ENCODE data around the gene PLTP.
A peak's percentile ranks its signal among the peaks of the same experiment; 100 is the strongest.

DNA sequence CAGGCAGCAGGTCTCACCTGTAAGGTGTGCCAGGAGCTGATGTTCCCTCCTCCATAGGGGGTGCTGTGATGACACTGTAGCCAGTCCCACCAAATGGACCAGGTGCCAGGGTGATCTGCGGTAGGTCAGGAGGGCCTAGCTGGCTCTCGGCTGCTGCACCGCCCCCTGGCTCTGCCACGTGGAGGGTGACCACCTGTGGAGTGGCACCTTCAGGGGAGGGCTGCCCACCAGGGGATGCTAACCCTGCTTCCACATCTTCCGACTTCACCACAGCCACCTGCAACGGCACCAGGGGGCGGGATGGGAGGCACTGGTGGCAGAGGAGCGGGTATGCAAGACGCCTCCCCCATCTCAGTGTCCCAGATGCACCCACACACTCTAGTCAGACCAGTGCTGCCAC lies 41.7 kb upstream of the PLTP start:
- no peak for TF ChIP-seq POLR2AphosphoS5 (IDR thresholded peaks at IDR 0.05; ENCODE audit: low read depth, low read length)
- no peak for TF ChIP-seq TAF1 (IDR thresholded peaks at IDR 0.05; ENCODE audit: borderline replicate concordance, low read depth, low read length)
- TF ChIP-seq POLR2A (IDR thresholded peaks at IDR 0.05; ENCODE audit: low read depth, low read length) = 0 out of 2 replicates have a peak, but pooled peaks have one; percentile 20
